Placental epithelial cell (primary cell): ENCODE data around the gene MOB3B. TPM values are rescaled to one million over a fixed set of nuclear protein-coding genes. Genes with fewer than 3 reads are reported as not detected.

Source experiments
- total RNA-seq: library from RNA; depleted of rRNA; stranded (reverse); fragments of >200 nt; gene quantifications from 2 replicates; pipeline ENCODE4 v1.2.3, GENCODE V29; 2012

MOB3B gene
- total RNA-seq, result 7.9 and 27.4 TPM in 2 replicates

DNA sequence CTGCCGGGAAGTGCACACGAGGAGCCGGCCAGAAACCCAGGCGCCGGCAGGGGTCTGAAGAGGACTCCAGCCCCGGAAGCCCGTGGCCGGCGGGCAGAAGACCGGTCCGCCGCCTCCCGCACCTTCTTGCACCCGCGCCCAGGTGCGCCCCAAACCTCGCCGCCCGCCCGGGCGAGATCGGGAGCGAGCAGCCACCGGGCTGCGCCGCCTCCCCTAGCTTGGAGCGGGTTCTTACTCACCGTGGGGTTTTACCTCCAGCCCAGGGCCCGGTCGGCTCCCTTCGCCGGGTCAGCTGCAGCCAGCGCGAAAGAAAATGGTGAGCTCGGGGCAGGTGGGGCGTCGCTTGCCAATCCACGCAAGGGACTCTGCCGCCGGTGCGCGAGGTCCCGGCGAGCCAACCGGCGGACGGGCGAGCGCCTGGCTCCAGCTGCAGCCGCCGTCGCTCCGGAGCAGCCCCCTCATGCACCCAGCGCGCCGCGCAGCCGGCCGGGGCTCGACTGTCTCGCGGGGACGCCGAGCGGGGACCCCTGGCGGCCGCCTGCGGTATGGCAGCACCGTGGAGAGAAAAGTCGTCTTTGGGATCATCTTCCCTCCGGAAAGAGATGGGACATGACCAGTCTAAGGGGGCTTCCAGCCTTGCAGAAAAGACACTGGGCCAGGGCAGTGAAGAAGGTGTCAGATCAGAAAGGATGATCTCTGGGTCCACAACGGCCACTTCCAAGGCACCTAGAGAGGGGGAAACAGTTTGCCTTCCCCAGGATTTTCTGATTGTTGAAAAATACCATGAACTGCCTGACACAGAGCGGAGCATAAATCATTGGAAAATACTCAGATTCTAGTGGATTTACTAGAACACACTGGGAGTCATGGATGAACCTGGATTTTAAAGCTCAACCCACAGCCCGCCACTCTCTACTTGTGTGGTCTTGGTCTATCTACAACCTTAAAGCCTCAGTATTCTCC is at the start of gene MOB3B:
Gene MOB3B, minus strand, starts transcription at position 499 of the 963 bp plus-strand sequence. CDS start 74,264 bp downstream, outside the sequence.

DNA sequence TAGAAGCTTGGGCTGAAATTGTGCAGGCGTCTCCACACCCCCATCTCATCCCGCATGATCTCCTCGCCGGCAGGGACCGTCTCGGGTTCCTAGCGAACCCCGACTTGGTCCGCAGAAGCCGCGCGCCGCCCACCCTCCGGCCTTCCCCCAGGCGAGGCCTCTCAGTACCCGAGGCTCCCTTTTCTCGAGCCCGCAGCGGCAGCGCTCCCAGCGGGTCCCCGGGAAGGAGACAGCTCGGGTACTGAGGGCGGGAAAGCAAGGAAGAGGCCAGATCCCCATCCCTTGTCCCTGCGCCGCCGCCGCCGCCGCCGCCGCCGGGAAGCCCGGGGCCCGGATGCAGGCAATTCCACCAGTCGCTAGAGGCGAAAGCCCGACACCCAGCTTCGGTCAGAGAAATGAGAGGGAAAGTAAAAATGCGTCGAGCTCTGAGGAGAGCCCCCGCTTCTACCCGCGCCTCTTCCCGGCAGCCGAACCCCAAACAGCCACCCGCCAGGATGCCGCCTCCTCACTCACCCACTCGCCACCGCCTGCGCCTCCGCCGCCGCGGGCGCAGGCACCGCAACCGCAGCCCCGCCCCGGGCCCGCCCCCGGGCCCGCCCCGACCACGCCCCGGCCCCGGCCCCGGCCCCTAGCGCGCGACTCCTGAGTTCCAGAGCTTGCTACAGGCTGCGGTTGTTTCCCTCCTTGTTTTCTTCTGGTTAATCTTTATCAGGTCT is 43.5 kb upstream of the MOB3B start, which contains the start of gene C9orf72:
Gene C9orf72, minus strand, starts transcription at position 564 of the 716 bp plus-strand sequence. CDS start 6,361 bp downstream, outside the sequence.

DNA sequence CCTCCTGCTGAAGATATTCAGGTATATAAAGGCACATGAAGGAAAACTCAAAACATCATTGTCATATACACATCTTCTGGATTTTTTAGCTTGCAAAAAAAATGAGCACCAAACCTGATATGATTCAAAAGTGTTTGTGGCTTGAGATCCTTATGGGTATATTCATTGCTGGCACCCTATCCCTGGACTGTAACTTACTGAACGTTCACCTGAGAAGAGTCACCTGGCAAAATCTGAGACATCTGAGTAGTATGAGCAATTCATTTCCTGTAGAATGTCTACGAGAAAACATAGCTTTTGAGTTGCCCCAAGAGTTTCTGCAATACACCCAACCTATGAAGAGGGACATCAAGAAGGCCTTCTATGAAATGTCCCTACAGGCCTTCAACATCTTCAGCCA is 5.4 kb downstream of the MOB3B start, which contains the start of gene IFNK:
Gene IFNK, plus strand, starts transcription at position 55 of the 400 bp plus-strand sequence. Its CDS starts 47 bp downstream, at position 102.

DNA sequence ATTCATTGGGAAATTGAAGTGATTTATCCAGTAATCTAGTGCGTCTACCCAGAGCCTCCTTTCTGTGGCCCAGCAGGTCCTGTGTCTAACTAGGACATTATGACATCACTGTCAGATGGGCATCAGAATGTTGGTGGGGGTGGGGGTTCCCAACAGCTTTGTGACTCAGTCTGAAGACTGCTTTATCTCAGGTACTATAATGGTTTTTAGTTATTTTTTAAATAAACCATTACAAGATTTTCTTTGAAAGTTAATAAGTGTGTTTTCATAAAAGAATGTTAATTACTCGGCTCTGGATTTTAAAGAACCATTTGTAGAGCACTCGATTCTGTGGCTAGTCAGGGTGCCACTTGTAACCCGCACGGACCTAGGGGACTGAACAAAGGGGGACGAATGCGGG is 232.6 kb downstream of the MOB3B start, which contains the start of gene EQTN:
Gene EQTN, minus strand, starts transcription at position 101 of the 400 bp plus-strand sequence. Its CDS starts 95 bp downstream, at position 6.

Other genes starting within 250 kb of the MOB3B start
- 0.22 and 0.39 TPM in 2 replicates for gene EQTN, start 232.7 kb downstream of the MOB3B start, total RNA-seq
- gene IFNK, start 5.5 kb downstream of the MOB3B start, total RNA-seq, result not detected in 2 replicates
- 9.4 and 10.2 TPM in 2 replicates for gene C9orf72, start 43.7 kb upstream of the MOB3B start, total RNA-seq